ENCODE measurements around the gene PRKRA.
"Not testable (repeated sequence)": the region's sequence is repeated elsewhere in the genome, so short reads cannot be mapped to it uniquely, and the experiment has no call there.

Gene PRKRA

GRCh38 chr2:178450774-178451525 is at the start of gene PRKRA, which contains the start of gene PJVK:
PRKRA (minus strand) TSS chr2:178451175; CDS start chr2:178451030, 145 bp downstream.
PJVK (plus strand) TSS chr2:178451378; CDS start chr2:178453410, 2,032 bp downstream.
- DNase-seq, result peak; percentile 98

GRCh38 chr2:178499640-178500039 is 48.7 kb upstream of the PRKRA start:
- DNase-seq, result no peak

GRCh38 chr2:178498137-178498536 is 47.2 kb upstream of the PRKRA start:
- DNase-seq, result no peak

- DNase-seq, result no peak
Measured at GRCh38 chr2:178496049-178496448, 45.1 kb upstream of the PRKRA start.

- no peak for DNase-seq
Measured at GRCh38 chr2:178491612-178492011, 40.6 kb upstream of the PRKRA start.

- DNase-seq, result no peak
Measured at GRCh38 chr2:178485356-178485755, 34.4 kb upstream of the PRKRA start.

GRCh38 chr2:178484245-178485041 is 33.5 kb upstream of the PRKRA start:
- DNase-seq, result no peak

GRCh38 chr2:178482437-178482836 is 31.5 kb upstream of the PRKRA start:
- peak; percentile 51 for DNase-seq

- peak; percentile 90 for DNase-seq
Measured at GRCh38 chr2:178480227-178481181, 29.5 kb upstream of the PRKRA start, which contains the start of gene PLEKHA3. PLEKHA3 (plus strand) TSS chr2:178480457; CDS start chr2:178480870, 413 bp downstream.

GRCh38 chr2:178479758-178480226 is 28.8 kb upstream of the PRKRA start:
- DNase-seq, result no peak

GRCh38 chr2:178479275-178479616 is 28.3 kb upstream of the PRKRA start:
- DNase-seq, result no peak

- peak; percentile 88 for DNase-seq
Measured at GRCh38 chr2:178478439-178479274, 27.7 kb upstream of the PRKRA start, which contains the start of gene FKBP7. FKBP7 (minus strand) TSS chr2:178478600; CDS start chr2:178478499, 101 bp downstream.

- peak; percentile 29 for DNase-seq
Measured at GRCh38 chr2:178478130-178478438, 27.1 kb upstream of the PRKRA start.

- DNase-seq, result no peak
Measured at GRCh38 chr2:178477443-178478129, 26.6 kb upstream of the PRKRA start.

GRCh38 chr2:178476477-178476876 is 25.5 kb upstream of the PRKRA start:
- DNase-seq, result no peak

GRCh38 chr2:178474560-178474959 is 23.6 kb upstream of the PRKRA start:
- no peak for DNase-seq

GRCh38 chr2:178473931-178474330 is 23.0 kb upstream of the PRKRA start:
- no peak for DNase-seq

GRCh38 chr2:178473373-178473772 is 22.4 kb upstream of the PRKRA start:
- DNase-seq, result no peak

GRCh38 chr2:178471313-178471712 is 20.3 kb upstream of the PRKRA start:
- not testable (repeated sequence) for DNase-seq

GRCh38 chr2:178469219-178469849 is 18.4 kb upstream of the PRKRA start:
- no peak for DNase-seq

Measured in activated CD4-positive, alpha-beta T cell treated with anti-CD3 and anti-CD28 coated beads, Interleukin-2, Interleukin-6, amounts not matched to agents 100 ng/mL and 50 ng/mL, durations not matched to agents 16 hours and 8 hours (primary cell).